GM13977 (cell line): Measurements from ENCODE around the gene AZGP1.
"Not testable (repeated sequence)": the region's sequence is repeated elsewhere in the genome, so short reads cannot be mapped to it uniquely, and the experiment has no call there.

Experiments used
- DNase-seq: peaks from one replicate; pipeline ENCODE4 v3.0.0; 2012; ENCODE audit warnings: low spot score
- in situ Hi-C: fragments of 300-500 bp; cut with MboI; formaldehyde crosslinking; loops from one replicate; pipeline ENCODE4 v1.12.0; 2022; ENCODE audit warnings: low sequenced_read_pairs, low pct_unique_long_range_greater_than_20kb, mixed read lengths, inconsistent platforms; ENCODE audit not compliant: unreplicated experiment
- TF ChIP-seq, protein P1 (sequence below): IDR thresholded peaks from 2 replicates; pipeline ENCODE4 v1.5.1; 2012; ENCODE audit warnings: mild to moderate bottlenecking, control low read depth; ENCODE audit not compliant: insufficient read depth; ENCODE audit errors: extremely low read depth, missing control alignments

Gene AZGP1

DNA sequence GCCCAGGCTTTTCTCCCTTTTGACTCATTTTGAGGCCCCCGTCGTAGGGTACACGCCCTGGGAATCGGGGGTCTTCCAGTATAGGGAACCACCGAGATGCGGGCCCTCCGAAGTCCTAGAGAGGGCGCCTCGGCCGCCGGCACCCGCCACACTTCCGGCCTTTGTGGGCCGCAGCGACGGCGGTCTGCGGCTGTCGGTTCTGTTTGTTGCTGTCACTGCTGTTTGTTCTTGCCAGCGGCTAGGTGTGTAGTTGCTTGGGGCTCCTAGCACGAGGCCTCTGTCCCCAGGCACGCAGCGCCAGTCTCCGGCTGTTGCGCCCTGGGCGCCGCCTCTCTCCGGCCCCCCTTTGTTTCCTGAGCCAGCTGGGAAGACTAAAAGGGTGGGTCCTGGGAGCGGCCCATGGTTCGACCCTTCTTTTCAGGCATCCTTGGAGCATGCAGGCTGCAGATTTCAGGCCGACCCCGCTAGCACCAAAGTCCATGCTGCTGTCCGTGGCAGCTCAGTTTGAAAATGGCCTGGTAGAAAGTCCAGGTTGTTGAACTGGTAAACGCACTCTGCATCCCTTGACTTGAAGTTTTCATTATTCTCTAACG lies 21.8 kb upstream of the AZGP1 start:
- in situ Hi-C loops: loop anchor here (10.0 kb wide), 1 partner anchor 77 kb away; no protein-coding TSS in a partner anchor
- TF ChIP-seq, protein P1, sequence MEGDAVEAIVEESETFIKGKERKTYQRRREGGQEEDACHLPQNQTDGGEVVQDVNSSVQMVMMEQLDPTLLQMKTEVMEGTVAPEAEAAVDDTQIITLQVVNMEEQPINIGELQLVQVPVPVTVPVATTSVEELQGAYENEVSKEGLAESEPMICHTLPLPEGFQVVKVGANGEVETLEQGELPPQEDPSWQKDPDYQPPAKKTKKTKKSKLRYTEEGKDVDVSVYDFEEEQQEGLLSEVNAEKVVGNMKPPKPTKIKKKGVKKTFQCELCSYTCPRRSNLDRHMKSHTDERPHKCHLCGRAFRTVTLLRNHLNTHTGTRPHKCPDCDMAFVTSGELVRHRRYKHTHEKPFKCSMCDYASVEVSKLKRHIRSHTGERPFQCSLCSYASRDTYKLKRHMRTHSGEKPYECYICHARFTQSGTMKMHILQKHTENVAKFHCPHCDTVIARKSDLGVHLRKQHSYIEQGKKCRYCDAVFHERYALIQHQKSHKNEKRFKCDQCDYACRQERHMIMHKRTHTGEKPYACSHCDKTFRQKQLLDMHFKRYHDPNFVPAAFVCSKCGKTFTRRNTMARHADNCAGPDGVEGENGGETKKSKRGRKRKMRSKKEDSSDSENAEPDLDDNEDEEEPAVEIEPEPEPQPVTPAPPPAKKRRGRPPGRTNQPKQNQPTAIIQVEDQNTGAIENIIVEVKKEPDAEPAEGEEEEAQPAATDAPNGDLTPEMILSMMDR: peak; percentile 21
- DNase-seq: peak; percentile 76

DNA sequence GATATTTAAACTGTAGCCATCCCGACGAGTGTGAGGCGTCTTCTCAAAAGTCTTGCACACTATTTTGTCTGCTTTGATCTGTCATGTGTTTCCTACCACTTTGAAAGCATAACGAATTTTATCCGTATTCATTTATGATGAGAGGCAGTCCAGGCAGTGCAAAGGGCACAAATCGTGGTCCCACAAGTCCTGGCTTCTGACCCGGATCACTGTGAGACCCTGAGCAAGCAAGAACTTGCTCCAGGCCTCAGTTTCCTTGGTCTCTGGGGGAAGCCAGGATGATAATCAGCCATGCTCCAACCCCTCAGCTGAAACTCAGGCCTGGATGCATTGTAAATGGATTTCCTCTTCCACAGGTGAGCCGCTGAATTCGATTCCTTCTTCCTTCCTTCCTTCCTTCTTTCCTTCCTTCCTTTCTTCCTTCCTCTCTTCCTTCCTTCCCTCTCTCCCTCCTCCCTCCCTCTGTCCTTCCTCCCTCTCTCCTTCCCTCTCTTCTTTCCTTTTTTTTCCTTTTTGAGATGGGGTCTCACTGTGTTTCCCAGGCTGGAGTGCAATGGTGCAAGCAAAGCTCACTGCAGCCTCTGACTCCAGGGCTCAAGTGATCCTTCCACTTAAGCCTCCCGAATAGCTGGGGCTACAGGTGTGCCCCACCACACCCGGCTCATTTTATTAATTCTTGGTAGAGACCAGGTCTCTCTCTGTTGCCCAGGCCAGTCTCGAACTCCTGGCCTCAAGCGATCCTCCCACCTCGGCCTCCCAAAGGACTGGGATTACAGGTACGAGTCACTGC lies 21.1 kb upstream of the AZGP1 start:
- in situ Hi-C loops: loop anchor here (10.0 kb wide), 1 partner anchor 78 kb away; no protein-coding TSS in a partner anchor
- TF ChIP-seq, protein P1: no peak
- DNase-seq: no peak

DNA sequence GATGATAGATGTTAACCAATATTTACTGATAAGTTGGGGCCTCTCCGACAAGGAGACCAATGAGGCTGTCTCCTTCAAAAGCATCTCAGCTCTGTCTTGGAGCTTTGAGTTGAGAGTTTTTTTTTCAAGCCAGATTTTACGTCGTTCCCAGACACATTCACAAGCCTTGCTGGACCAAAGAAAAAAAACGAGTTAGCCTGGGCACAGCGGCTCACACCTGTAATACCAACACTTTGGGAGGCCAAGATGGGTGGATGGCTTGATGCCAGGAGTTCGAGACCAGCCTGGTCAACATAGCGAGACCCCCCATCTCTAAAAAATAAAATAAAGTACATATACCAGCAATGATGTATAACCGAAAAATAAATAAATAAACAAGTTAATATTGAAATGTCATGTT lies 19.0 kb upstream of the AZGP1 start:
- TF ChIP-seq, protein P1: no peak
- in situ Hi-C loops: loop anchor here (10.0 kb wide), 1 partner anchor 80 kb away; no protein-coding TSS in a partner anchor
- no peak for DNase-seq

DNA sequence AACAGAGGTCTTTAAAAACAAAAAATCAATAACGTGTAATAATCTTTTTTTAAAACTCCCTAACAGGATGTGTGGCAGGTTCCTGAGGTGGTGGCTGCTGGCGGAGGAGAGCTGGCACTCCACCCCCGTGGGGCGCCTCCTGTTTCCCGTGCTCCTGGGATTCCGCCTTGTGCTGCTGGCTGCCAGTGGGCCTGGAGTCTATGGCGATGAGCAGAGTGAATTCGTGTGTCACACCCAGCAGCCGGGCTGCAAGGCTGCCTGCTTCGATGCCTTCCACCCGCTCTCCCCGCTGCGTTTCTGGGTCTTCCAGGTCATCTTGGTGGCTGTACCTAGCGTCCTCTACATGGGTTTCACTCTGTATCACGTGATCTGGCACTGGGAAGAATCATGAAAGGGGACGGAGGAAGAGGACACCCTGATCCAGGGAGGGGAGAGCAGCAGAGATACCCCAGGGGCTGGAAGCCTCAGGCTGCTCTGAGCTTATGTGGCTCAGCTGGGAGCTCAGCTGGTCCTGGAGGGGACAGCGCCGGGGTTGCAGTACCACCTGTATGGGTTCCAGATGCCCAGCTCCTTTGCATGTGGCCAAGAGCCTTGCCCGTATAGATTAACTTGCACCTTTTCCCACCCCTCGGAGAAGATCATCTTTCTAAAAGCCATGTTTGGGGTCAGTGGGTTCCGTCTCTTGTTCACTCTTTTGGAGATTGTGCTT lies 16.7 kb upstream of the AZGP1 start:
- in situ Hi-C loops: loop anchor here (10.0 kb wide), 1 partner anchor 82 kb away; no protein-coding TSS in a partner anchor

DNA sequence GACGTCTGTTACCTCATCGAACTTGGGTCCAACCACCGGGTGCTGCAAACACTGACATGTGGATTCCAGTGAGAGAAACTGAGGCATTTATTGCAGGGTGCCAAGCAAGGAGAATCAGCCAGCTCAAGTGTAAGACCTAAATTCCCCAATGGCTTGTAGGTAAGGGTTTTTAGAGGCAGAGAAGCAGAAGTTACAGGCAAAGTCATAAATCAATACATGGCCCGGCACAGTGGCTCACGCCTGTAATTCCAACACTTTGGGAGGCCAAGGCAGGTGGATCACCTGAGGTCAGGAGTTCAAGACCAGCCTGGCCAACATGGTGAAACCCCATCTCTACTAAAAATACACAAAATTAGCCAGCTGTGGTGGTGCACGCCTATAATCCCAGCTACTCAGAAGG lies 15.7 kb upstream of the AZGP1 start:
- not testable (repeated sequence) for DNase-seq
- in situ Hi-C loops: loop anchor here (10.0 kb wide), 1 partner anchor 83 kb away; no protein-coding TSS in a partner anchor

More for the DNA sequence above, 16.7 kb upstream of the AZGP1 start:
- TF ChIP-seq, protein P1: no peak
- no peak for DNase-seq

DNA sequence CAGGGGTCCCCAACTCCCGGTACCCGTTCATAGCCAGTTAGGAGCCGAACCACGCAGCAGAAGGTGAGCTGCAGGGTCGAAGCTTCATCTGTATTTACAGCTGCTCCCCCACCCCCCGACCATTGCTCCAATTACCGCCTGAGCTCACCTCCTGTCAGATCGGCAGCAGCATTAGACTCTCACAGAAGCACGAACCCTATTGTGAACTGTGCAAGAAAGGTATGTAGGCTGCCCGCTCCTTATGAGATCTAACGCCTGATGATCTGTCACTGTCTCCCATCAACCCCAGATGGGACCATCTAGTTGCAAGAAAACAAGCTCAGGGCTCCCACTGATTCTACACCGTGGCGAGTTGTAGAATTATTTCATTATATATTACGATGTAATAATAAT lies 14.6 kb upstream of the AZGP1 start:
- in situ Hi-C loops: loop anchor here (10.0 kb wide), 1 partner anchor 84 kb away; no protein-coding TSS in a partner anchor
- TF ChIP-seq, protein P1: no peak
- no peak for DNase-seq
